ENCODE measurements around the gene GPR26.
"Not testable (repeated sequence)": the region's sequence is repeated elsewhere in the genome, so short reads cannot be mapped to it uniquely, and the experiment has no call there.

Gene GPR26

GRCh38 chr10:123715546-123715945 lies 49.4 kb downstream of the GPR26 start:
- DNase-seq (ENCODE audit: low spot score), result no peak

- DNase-seq (ENCODE audit: low spot score), result no peak
Measured at GRCh38 chr10:123717336-123717735, 51.2 kb downstream of the GPR26 start.

GRCh38 chr10:123718544-123719060 lies 52.4 kb downstream of the GPR26 start:
- DNase-seq (ENCODE audit: low spot score), result no peak

GRCh38 chr10:123720536-123720935 lies 54.4 kb downstream of the GPR26 start:
- DNase-seq (ENCODE audit: low spot score), result no peak

GRCh38 chr10:123721441-123722049 lies 55.4 kb downstream of the GPR26 start:
- no peak for DNase-seq (ENCODE audit: low spot score)

GRCh38 chr10:123722351-123722750 lies 56.2 kb downstream of the GPR26 start:
- no peak for DNase-seq (ENCODE audit: low spot score)

GRCh38 chr10:123724747-123725146 lies 58.6 kb downstream of the GPR26 start:
- no peak for DNase-seq (ENCODE audit: low spot score)

- no peak for DNase-seq (ENCODE audit: low spot score)
Measured at GRCh38 chr10:123726381-123726780, 60.2 kb downstream of the GPR26 start.

- DNase-seq (ENCODE audit: low spot score), result no peak
Measured at GRCh38 chr10:123726836-123727235, 60.7 kb downstream of the GPR26 start.

- DNase-seq (ENCODE audit: low spot score), result no peak
Measured at GRCh38 chr10:123729523-123729922, 63.4 kb downstream of the GPR26 start.

GRCh38 chr10:123736917-123737316 lies 70.8 kb downstream of the GPR26 start:
- not testable (repeated sequence) for DNase-seq (ENCODE audit: low spot score)

GRCh38 chr10:123741146-123741545 lies 75.0 kb downstream of the GPR26 start:
- no peak for DNase-seq (ENCODE audit: low spot score)

- no peak for DNase-seq (ENCODE audit: low spot score)
Measured at GRCh38 chr10:123741711-123742110, 75.6 kb downstream of the GPR26 start.

GRCh38 chr10:123742751-123743440 lies 76.7 kb downstream of the GPR26 start:
- DNase-seq (ENCODE audit: low spot score), result no peak

- peak; percentile 62 for DNase-seq (ENCODE audit: low spot score)
Measured at GRCh38 chr10:123743441-123744223, 77.5 kb downstream of the GPR26 start.

- no peak for DNase-seq (ENCODE audit: low spot score)
Measured at GRCh38 chr10:123744224-123744536, 78.0 kb downstream of the GPR26 start.
